NOMO-1 treated with dmso at 0.1 percent for 144 hours (cell line): Measurements from ENCODE around the gene BACE2.

ENCODE experiments used
- DNase-seq: peaks from one replicate; lab custom pipeline; 2025; ENCODE audit not compliant: unreplicated experiment; lab: John Stamatoyannopoulos, UW

Gene BACE2

GRCh38 chr21:41317458-41317857, 149.5 kb downstream of the BACE2 start:
- no peak for DNase-seq

GRCh38 chr21:41318218-41318617, 150.3 kb downstream of the BACE2 start:
- DNase-seq, result no peak

- DNase-seq, result no peak
Measured at GRCh38 chr21:41319273-41319672, 151.3 kb downstream of the BACE2 start.

GRCh38 chr21:41321211-41321907, 153.4 kb downstream of the BACE2 start:
- DNase-seq, result no peak

GRCh38 chr21:41321908-41322495, 154.0 kb downstream of the BACE2 start:
- no peak for DNase-seq

GRCh38 chr21:41322496-41323382, 154.8 kb downstream of the BACE2 start:
- no peak for DNase-seq

- no peak for DNase-seq
Measured at GRCh38 chr21:41325138-41325912, 157.4 kb downstream of the BACE2 start.

GRCh38 chr21:41326414-41327080, 158.6 kb downstream of the BACE2 start:
- DNase-seq, result no peak

GRCh38 chr21:41327753-41328152, 159.8 kb downstream of the BACE2 start:
- no peak for DNase-seq

- no peak for DNase-seq
Measured at GRCh38 chr21:41328660-41329607, 161.0 kb downstream of the BACE2 start.
